Mesothelial cell of epicardium (in vitro differentiated cells): ENCODE data around the gene MS4A7. TPM values are rescaled to one million over a fixed set of nuclear protein-coding genes. Genes with fewer than 3 reads are reported as not detected.

Experiments used
- DNase-seq, 2 experiments: peaks; one replicate each; pipeline ENCODE4 v3.0.0; 2021; ENCODE audit warnings: low spot score in 2 of 2; ENCODE audit not compliant: unreplicated experiment in 2 of 2
- H3K27ac Mint-ChIP-seq: 2 replicates; pipeline ENCODE4 v1.8.0; 2021; ENCODE audit warnings: mixed read lengths
- H3K27me3 Mint-ChIP-seq: 2 replicates; pipeline ENCODE4 v1.8.0; 2021; ENCODE audit warnings: low read depth, mixed read lengths
- H3K36me3 Mint-ChIP-seq: 2 replicates; pipeline ENCODE4 v1.8.0; 2021; ENCODE audit warnings: mixed read lengths
- H3K4me1 Mint-ChIP-seq: 2 replicates; pipeline ENCODE4 v1.8.0; 2021; ENCODE audit warnings: mixed read lengths
- H3K4me3 Mint-ChIP-seq: 2 replicates; pipeline ENCODE4 v1.8.0; 2021; ENCODE audit warnings: mild to moderate bottlenecking, moderate library complexity, mixed read lengths
- H3K9me3 Mint-ChIP-seq: 2 replicates; pipeline ENCODE4 v1.8.0; 2021; ENCODE audit warnings: mixed read lengths
- total RNA-seq: library from RNA; stranded (reverse); gene quantifications from 3 replicates; pipeline ENCODE4 v1.2.1, GENCODE V29; 2021
- TF ChIP-seq, protein P1 (sequence below): fragments of 200-600 bp; sonication (generic); IDR thresholded peaks from one replicate; pipeline ENCODE4 v1.5.0; 2021; ENCODE audit warnings: antibody characterized with exemption; ENCODE audit not compliant: unreplicated experiment

The MS4A7 gene
- total RNA-seq, 1 donor from 2014 or later: not detected

DNA sequence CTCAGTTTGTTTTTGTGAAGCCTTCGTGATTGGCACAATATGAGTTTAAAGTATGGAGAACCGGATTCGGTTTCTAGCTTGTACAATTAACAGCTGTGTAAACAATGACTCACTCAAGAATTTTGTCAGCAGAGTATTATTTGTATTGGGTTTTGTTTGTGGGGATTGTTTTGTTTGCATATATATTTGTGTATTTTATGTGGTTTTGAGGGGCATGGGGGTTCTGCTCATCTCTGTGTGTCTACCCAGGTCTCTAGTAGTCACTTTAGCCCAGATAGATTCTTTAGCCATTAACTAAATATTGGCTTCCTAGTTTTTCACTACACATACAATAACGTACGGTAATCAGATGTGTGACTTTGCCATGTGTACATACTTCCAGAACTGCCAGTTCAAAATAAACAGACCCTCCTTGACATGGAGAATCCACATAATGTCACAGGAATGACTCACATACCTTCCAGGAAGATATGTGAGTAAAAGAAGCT lies 7.5 kb upstream of the MS4A7 start:
- TF ChIP-seq, protein P1, sequence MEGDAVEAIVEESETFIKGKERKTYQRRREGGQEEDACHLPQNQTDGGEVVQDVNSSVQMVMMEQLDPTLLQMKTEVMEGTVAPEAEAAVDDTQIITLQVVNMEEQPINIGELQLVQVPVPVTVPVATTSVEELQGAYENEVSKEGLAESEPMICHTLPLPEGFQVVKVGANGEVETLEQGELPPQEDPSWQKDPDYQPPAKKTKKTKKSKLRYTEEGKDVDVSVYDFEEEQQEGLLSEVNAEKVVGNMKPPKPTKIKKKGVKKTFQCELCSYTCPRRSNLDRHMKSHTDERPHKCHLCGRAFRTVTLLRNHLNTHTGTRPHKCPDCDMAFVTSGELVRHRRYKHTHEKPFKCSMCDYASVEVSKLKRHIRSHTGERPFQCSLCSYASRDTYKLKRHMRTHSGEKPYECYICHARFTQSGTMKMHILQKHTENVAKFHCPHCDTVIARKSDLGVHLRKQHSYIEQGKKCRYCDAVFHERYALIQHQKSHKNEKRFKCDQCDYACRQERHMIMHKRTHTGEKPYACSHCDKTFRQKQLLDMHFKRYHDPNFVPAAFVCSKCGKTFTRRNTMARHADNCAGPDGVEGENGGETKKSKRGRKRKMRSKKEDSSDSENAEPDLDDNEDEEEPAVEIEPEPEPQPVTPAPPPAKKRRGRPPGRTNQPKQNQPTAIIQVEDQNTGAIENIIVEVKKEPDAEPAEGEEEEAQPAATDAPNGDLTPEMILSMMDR: no peak
- Mint-ChIP-seq H3K27ac (no peak overlapping the region), H3K27me3 (no peaks in the 10 kb centered on the region), H3K9me3 (no peaks in the 10 kb centered on the region), H3K4me3 (no peak overlapping the region), H3K4me1 (no peaks in the 10 kb centered on the region), H3K36me3 (no peaks in the 10 kb centered on the region)
- no peak for DNase-seq

DNA sequence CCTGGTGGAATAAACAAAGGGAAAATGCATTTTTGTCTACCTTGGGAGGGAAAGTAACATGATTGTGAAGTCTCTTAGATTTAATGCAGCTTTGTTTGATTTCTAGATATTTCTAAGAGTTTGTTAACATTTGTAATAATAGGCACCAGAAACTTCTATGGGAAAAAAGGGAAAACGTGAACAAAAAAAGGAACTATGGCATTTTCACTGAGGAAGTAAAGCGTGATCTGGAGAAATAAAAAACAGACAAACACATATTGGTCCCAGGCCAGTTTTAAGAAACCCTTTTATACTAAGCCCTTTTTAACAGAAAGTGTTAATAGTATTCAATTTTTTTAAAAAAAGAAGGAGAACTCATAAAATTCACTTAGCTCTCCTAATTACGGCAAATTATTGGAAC lies 6.9 kb upstream of the MS4A7 start:
- H3K36me3 Mint-ChIP-seq: no peaks in the 10 kb centered on the region
- H3K4me3 Mint-ChIP-seq: no peak overlapping the region
- no peaks in the 10 kb centered on the region for H3K9me3 Mint-ChIP-seq
- H3K4me1 Mint-ChIP-seq: no peaks in the 10 kb centered on the region
- no peaks in the 10 kb centered on the region for H3K27me3 Mint-ChIP-seq
- no peak overlapping the region for H3K27ac Mint-ChIP-seq
- TF ChIP-seq, protein P1: no peak
- no peak for DNase-seq

DNA sequence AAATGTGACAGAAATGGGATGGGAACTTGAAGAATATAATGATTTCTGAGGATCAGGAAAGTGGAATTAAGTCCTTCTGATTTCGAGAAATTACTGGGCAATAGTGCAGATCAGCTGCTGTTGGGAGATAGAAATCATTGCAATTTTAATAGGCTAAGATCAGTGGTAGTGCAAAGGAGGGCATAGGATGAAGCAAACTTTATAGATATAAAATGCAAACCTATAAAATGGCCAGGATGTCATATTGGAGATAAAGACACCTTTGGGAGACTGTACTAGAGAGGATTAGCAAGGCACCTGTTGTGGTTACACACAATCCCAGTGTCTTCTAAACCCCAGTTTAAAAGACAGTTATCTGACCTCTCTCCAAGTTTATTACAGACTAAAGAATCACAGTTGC lies 6.5 kb upstream of the MS4A7 start:
- Mint-ChIP-seq H3K9me3 (no peaks in the 10 kb centered on the region), H3K27me3 (no peaks in the 10 kb centered on the region), H3K4me1 (no peaks in the 10 kb centered on the region), H3K27ac (no peak overlapping the region), H3K36me3 (no peaks in the 10 kb centered on the region), H3K4me3 (no peak overlapping the region)
- TF ChIP-seq, protein P1: no peak
- no peak for DNase-seq

DNA sequence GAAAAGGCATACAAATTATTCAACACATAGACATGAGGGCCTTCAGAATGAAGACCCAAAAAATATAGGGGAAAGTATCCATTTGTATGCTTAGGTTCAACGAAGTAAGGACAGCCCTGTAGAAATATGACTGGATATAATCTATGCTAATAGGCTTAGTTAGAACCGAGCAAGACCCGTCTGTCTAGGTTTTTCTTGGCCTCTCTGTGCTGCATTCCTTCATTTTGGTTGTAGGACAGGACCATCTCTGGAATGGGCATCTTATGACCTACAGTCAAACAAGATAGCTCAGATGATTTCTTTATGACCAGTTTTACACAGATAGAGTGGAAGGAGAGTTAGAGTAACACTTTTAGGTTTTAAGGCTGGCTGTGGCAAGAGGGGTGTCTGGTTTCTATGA lies 5.6 kb upstream of the MS4A7 start:
- no peaks in the 10 kb centered on the region for H3K4me1 Mint-ChIP-seq
- H3K9me3 Mint-ChIP-seq: no peaks in the 10 kb centered on the region
- no peaks in the 10 kb centered on the region for H3K36me3 Mint-ChIP-seq

DNA sequence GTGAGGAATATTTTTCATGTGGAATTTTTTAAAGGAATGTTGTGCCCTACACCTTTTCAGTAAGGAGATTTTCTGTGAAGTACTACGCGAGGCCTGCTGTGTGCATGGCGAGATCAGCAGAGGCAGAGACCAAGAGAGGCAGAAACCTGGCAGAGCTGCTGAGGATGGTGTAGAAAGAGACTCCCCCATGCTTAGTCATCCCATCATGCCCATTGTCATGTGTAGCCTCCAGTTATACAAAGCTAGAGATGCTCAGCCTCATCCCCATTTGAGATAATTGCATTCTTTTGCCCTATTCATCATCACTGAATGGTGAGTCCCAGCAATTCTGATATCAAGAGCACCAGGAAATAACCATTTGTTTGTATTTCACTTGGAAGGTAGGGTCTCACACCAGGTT lies 3.0 kb upstream of the MS4A7 start:
- TF ChIP-seq, protein P1: no peak

More for the DNA sequence above, 5.6 kb upstream of the MS4A7 start:
- Mint-ChIP-seq H3K27me3 (no peaks in the 10 kb centered on the region), H3K4me3 (no peak overlapping the region), H3K27ac (no peak overlapping the region)
- TF ChIP-seq, protein P1: no peak
- DNase-seq: no peak

DNA sequence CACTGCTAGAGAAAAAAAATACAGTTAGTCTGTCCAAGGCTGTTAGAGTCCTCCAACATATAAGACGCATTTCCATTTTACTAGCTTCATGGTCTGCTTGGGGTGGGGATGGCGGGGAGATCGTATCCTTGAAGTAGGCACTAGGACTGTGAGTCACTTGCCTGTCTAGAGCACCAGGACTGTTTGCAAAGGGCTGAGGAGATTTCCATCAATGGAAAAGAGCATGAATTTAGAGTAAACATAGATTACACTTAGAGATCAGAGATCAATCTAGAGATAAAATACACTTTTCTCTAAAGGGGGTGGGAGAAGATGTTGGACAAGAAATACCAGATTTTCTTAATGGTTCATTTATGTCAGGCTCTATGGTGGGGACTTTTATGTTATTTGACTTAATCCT lies 1.7 kb upstream of the MS4A7 start:
- no peak overlapping the region for H3K4me3 Mint-ChIP-seq
- no peaks in the 10 kb centered on the region for H3K4me1 Mint-ChIP-seq
- no peak overlapping the region for H3K27ac Mint-ChIP-seq
- H3K27me3 Mint-ChIP-seq: peaks cover 6% of the 10 kb centered on the region
- TF ChIP-seq, protein P1: no peak
- H3K9me3 Mint-ChIP-seq: no peaks in the 10 kb centered on the region
- DNase-seq: no peak
- no peaks in the 10 kb centered on the region for H3K36me3 Mint-ChIP-seq

More for the DNA sequence above, 3.0 kb upstream of the MS4A7 start:
- Mint-ChIP-seq H3K4me3 (no peak overlapping the region), H3K27ac (no peak overlapping the region), H3K4me1 (no peaks in the 10 kb centered on the region), H3K9me3 (no peaks in the 10 kb centered on the region), H3K36me3 (no peaks in the 10 kb centered on the region), H3K27me3 (peaks cover 5% of the 10 kb centered on the region)
- DNase-seq: no peak
